Heart left ventricle (tissue), 16 donors: Measurements from ENCODE around the gene TM4SF1. TPM values are rescaled to one million over a fixed set of nuclear protein-coding genes. Genes with fewer than 3 reads are reported as not detected.

ENCODE experiments used
- ATAC-seq, 4 donors: fragments of 200-7000 bp; cut with Tn5 transposase; one replicate each; pipeline ENCODE4 v1.9.1; 2020 to 2022; ENCODE audit warnings: moderate library complexity in 4 of 4, mild to moderate bottlenecking in 3 of 4, moderate number of reproducible peaks in 1 of 4
- DNase-seq, 5 donors: peaks; one replicate each; pipeline ENCODE4 v3.0.0-alpha.2; 2020
- H3K27ac ChIP-seq, 12 donors: fragments of 200-600 bp; sonication (generic) in 4 of 12; one replicate each; pipeline versions ENCODE4 v1.5.0 to v1.8.0; 2016 to 2022; ENCODE audit warnings: mild to moderate bottlenecking in 2 of 12
- H3K27me3 ChIP-seq, 9 donors: fragments of 200-600 bp; sonication (generic) in 2 of 9; one replicate each; pipeline versions ENCODE4 v1.5.1 to v1.8.0; 2016 to 2022; ENCODE audit warnings: mild to moderate bottlenecking in 3 of 9
- H3K36me3 ChIP-seq, 9 donors: fragments of 200-600 bp; sonication (generic) in 2 of 9; one replicate each; pipeline versions ENCODE4 v1.5.0 to v1.8.0; 2018 to 2022; ENCODE audit warnings: mild to moderate bottlenecking in 2 of 9
- H3K4me1 ChIP-seq, 12 donors: fragments of 200-600 bp; sonication (generic) in 4 of 12; one replicate each; pipeline versions ENCODE4 v1.5.0 to v1.8.0; 2016 to 2022; ENCODE audit warnings: mild to moderate bottlenecking in 3 of 12
- H3K4me3 ChIP-seq, 12 donors: fragments of 200-600 bp; sonication (generic) in 4 of 12; one replicate each; pipeline versions ENCODE4 v1.5.0 to v1.8.0; 2017 to 2022; ENCODE audit warnings: mild to moderate bottlenecking in 9 of 12, moderate library complexity in 4 of 12
- H3K9me3 ChIP-seq, 12 donors: fragments of 200-600 bp; sonication (generic) in 4 of 12; one replicate each; pipeline versions ENCODE4 v1.5.0 to v1.8.0; 2016 to 2022; ENCODE audit warnings: mild to moderate bottlenecking in 1 of 12
- POLR2A ChIP-seq, 2 donors: fragments of 450-650 bp; IDR thresholded peaks; one replicate each; pipeline ENCODE4 v1.6.1; 2017; ENCODE audit warnings: antibody characterized with exemption in 2 of 2, mild to moderate bottlenecking in 2 of 2, moderate library complexity in 2 of 2
- WGBS, 4 donors: extraction: QIAGEN DNeasy Blood & Tissue Kit in 2 of 4; methylation state at CpG; one replicate each; pipeline versions ENCODE4 v1.1.5 to v1.1.7; 2013 to 2018; 5-methylcytosine and 5-hydroxymethylcytosine counted together
- intact Hi-C, 10 donors: fragments of 100-400 bp; cut with DNase I; formaldehyde crosslinking; loops; one replicate each; pipeline versions ENCODE4 v1.11.1 to v1.14.2; 2022
- long read RNA-seq, 3 donors: library from polyadenylated mRNA; unstranded; transcript quantifications; one replicate each; pipeline ENCODE4 v2.0.0, GENCODE V29; 2020 to 2021
- polyA plus RNA-seq, 2 donors: library from polyadenylated mRNA; stranded (reverse); fragments of 200-250 nt; gene quantifications; one replicate each; pipeline ENCODE4 v1.2.3, GENCODE V29; 2013
- total RNA-seq, 9 donors: library from RNA; depleted of rRNA in 2 of 9; stranded (reverse); fragments of >200 nt in 2 of 9; fragmentation: NEBNext Ultra II Directional in 3 of 9; extraction: Animal tissue kit (Norgen Biotek cat#: 25700) in 3 of 9; gene quantifications; one replicate each; pipeline versions ENCODE4 v1.1.0 to v1.2.4, GENCODE V29; 2016 to 2023
- TF ChIP-seq, protein P1 (sequence below), 12 donors: fragments of 200-600 bp; sonication (generic) in 4 of 12; IDR thresholded peaks; one replicate each; pipeline versions ENCODE4 v1.5.0 to v1.8.0; 2018 to 2022; ENCODE audit warnings: antibody characterized with exemption in 12 of 12, mild to moderate bottlenecking in 5 of 12
- donor health status: ischemic (EF 13 %, LVEDD 7.1; RV severe dilation, severe dysfunction).
- donor health status: healthy with polysubstance abuse.
- donor health status: DM: no; HTN: yes; CAD: no.
- donor health status: DM: no; HTN: no; CAD: no.
- donor health status: ischemic (EF 25% LVEDD 6.9; RV normal size, moderate dysfunction).
- donor health status: ischemic (EF 25% LVEDD 5.7; RV mildly dilated, moderate dysfunction).
- donor health status: healthy.
- donor health status: DM: yes; HTN: yes; CAD: no.
- donor health status: ischemic (EF 35%, LVEDD 5.7; RV mildly dilated, moderate dysfunction).
- donor health status: nonischemic (EF 11% LVEDD 7.7; RV severe dilation, severe dysfunction).
- donor health status: DM: yes; HTN: yes; CAD: no.
- donor health status: PGD.
- donor health status: ischemic (EF 29% LVEDD 5.4; RV normal size, mild dysfunction).
- donor health status: nonischemic (EF 23%, LVEDD 6.1; RV moderate dilation, normal function).

Gene TM4SF1, protein sequence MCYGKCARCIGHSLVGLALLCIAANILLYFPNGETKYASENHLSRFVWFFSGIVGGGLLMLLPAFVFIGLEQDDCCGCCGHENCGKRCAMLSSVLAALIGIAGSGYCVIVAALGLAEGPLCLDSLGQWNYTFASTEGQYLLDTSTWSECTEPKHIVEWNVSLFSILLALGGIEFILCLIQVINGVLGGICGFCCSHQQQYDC
- total RNA-seq: 100 to 1,000 TPM in 5 of 9 donors, 10 to 100 TPM in 4; 61.6 to 224 (median 111) TPM
- polyA plus RNA-seq: 100 to 1,000 TPM in 1 of 2 donors, 10 to 100 TPM in 1; 99.4 to 117 TPM
- long read RNA-seq, donor 1, transcript TM4SF1-201 (5 exons, 1,771 nt): major isoform, 115 of 137 reads
- long read RNA-seq, donor 1, partial matches to known transcripts: 3 of 137 reads
- long read RNA-seq, donor 1, other reads (novel, unspliced or antisense): 17 of 137 reads
- long read RNA-seq, donor 2, transcript TM4SF1-204 (4 exons, 976 nt): minor isoform, 7 of 519 reads
- long read RNA-seq, donor 2, transcript TM4SF1-201 (5 exons, 1,771 nt): major isoform, 498 of 519 reads
- long read RNA-seq, donor 2, partial matches to known transcripts: 3 of 519 reads
- long read RNA-seq, donor 2, other reads (novel, unspliced or antisense): 11 of 519 reads
- long read RNA-seq, donor 3, transcript TM4SF1-201 (5 exons, 1,771 nt): major isoform, 52 of 69 reads
- long read RNA-seq, donor 3, partial matches to known transcripts: 2 of 69 reads
- long read RNA-seq, donor 3, other reads (novel, unspliced or antisense): 15 of 69 reads

DNA sequence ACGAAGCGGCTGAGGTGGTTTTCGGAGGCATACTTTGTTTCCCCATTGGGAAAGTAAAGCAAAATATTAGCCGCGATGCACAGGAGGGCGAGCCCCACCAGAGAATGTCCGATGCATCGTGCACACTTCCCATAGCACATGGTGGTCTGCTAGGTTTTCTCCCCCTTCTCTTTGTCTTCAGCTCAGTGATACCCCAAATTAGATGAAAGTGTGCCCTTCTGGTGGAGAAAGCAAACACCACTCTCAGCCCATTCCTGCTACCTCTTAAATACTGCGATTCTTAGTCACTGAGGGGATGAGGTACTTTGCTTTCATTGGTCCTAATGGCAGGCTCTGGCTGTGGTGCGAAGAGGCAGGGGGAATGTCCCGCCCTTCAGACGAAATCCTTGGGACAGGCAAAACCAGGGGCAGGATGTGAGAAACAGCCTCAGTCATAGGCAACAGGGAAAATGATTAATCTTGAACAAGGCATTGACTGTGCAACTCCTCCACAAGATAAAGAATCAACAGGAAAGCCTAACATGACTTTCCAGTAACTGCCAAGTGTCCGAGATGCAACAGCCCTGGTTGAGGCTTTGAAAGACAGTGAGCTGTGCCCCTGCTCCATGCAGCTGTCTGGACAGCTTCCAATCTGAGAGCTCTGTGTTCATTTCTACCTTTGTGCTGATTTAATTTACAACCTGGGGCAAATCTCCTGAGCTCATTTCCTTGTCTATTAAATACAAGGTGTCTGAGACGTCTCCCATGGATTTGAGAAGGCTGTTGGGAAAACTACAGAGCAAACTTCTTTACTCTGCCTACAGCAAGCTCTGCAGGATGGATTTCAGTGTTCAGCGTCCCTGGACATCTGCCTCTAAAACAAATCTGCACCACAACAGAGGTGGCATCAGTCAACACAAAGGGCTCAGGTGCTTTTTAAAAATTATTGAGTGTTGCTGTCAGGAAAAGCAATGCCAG lies at the start of gene TM4SF1:
Gene TM4SF1 (minus strand): TSS at position 242 of the 957 bp plus-strand sequence. CDS start 102 bp downstream, at position 140.
- WGBS, 4 donors: 36 to 43% (median 38%) methylated on average over 15 of the region's 15 CpGs
- Histone ChIP-seq H3K27me3 (no peaks in the 10 kb centered on the region), H3K36me3 (peaks cover 0 to 28% (median 14%) of the 10 kb centered on the region in 9 donors), H3K4me1 (peaks cover 0 to 45% (median 15%) of the 10 kb centered on the region in 12 donors), H3K27ac (peak within 1 kb of the TSS; percentile 71 to 90 (median 84)), H3K4me3 (peak within 1 kb of the TSS; percentile 40 to 73 (median 60)), H3K9me3 (no peaks in the 10 kb centered on the region)
- peak in 1 of 2 donors; percentile 88 for TF ChIP-seq POLR2A (IDR thresholded peaks at IDR 0.05)
- TF ChIP-seq, protein P1, sequence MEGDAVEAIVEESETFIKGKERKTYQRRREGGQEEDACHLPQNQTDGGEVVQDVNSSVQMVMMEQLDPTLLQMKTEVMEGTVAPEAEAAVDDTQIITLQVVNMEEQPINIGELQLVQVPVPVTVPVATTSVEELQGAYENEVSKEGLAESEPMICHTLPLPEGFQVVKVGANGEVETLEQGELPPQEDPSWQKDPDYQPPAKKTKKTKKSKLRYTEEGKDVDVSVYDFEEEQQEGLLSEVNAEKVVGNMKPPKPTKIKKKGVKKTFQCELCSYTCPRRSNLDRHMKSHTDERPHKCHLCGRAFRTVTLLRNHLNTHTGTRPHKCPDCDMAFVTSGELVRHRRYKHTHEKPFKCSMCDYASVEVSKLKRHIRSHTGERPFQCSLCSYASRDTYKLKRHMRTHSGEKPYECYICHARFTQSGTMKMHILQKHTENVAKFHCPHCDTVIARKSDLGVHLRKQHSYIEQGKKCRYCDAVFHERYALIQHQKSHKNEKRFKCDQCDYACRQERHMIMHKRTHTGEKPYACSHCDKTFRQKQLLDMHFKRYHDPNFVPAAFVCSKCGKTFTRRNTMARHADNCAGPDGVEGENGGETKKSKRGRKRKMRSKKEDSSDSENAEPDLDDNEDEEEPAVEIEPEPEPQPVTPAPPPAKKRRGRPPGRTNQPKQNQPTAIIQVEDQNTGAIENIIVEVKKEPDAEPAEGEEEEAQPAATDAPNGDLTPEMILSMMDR (IDR thresholded peaks at IDR 0.05): no peak
- intact Hi-C loops: loop anchor here in 5 of 10 donors (5.0 kb wide), 2 partner anchors 35 to 45 kb away; partner anchors contain the start of gene TM4SF18 (in 1 of the 5)
- ATAC-seq: peak; percentile 74 to 98 (median 94)
- DNase-seq: peak in 4 of 5 donors; percentile 75 to 83 (median 82)

DNA sequence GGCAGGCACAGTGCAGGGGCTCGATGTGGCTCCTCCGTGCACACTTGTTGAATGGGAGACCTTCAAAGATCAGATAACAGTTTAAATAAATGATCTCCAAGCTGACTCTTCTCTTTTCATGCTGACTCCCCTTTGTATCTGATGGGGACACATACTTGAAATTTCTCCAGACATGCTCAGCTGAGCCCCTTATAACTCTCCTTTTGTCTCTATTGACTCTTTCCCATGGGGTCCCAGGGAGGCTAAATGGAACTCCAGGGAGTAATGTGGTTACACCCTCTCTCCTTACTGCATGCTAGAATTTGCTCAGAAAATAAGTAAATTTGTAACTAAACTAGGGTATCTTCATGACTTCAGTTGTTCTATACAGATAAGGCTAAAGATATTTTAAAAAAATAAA lies 48.9 kb upstream of the TM4SF1 start:
- WGBS, 4 donors: 54 to 73% (median 63%) methylated on average over 2 of the region's 2 CpGs
- H3K9me3 ChIP-seq: no peaks in the 10 kb centered on the region
- TF ChIP-seq POLR2A (IDR thresholded peaks at IDR 0.05): no peak
- TF ChIP-seq, protein P1 (IDR thresholded peaks at IDR 0.05): no peak
- H3K27ac ChIP-seq: no peak overlapping the region
- no peak for DNase-seq
- H3K27me3 ChIP-seq: no peaks in the 10 kb centered on the region
- no peaks in the 10 kb centered on the region for H3K36me3 ChIP-seq
- no peak overlapping the region for H3K4me3 ChIP-seq
- ATAC-seq: no peak
- H3K4me1 ChIP-seq: peaks cover 0 to 22% (median 6%) of the 10 kb centered on the region in 12 donors
- intact Hi-C loops: no loop called here

GRCh38 chr3:149424918-149425317 lies 47.5 kb upstream of the TM4SF1 start:
- H3K36me3 ChIP-seq: no peaks in the 10 kb centered on the region
- intact Hi-C loops: no loop called here
- H3K27me3 ChIP-seq: no peaks in the 10 kb centered on the region
- H3K4me1 ChIP-seq: peaks cover 0 to 22% (median 6%) of the 10 kb centered on the region in 12 donors
- H3K9me3 ChIP-seq: no peaks in the 10 kb centered on the region
- H3K4me3 ChIP-seq: no peak overlapping the region
- H3K27ac ChIP-seq: peak overlapping the region in 8 of 12 donors; percentile 18 to 71 (median 40)
- WGBS, 4 donors: 42 to 65% (median 51%) methylated on average over 2 of the region's 2 CpGs
- ATAC-seq: peak in 3 of 4 donors; percentile 63 to 69 (median 66)
- peak in 1 of 5 donors; percentile 21 for DNase-seq
- no peak for TF ChIP-seq POLR2A (IDR thresholded peaks at IDR 0.05)
- TF ChIP-seq, protein P1 (IDR thresholded peaks at IDR 0.05): no peak
